Cerebellar nuclear complex (tissue), 1 donor: ENCODE data around the gene ZNF316.
"Not testable (repeated sequence)": the region's sequence is repeated elsewhere in the genome, so short reads cannot be mapped to it uniquely, and the experiment has no call there.

ENCODE experiments used
- DNase-seq, 2 experiments: peaks; one replicate each; lab custom pipeline; 2025; lab: John Stamatoyannopoulos, UW

The ZNF316 gene

GRCh38 chr7:6647080-6647479, 10.0 kb downstream of the ZNF316 start:
- no peak for DNase-seq

GRCh38 chr7:6647541-6647940, 10.4 kb downstream of the ZNF316 start:
- no peak for DNase-seq

GRCh38 chr7:6648066-6648814, 11.1 kb downstream of the ZNF316 start:
- no peak for DNase-seq

- no peak for DNase-seq
Measured at GRCh38 chr7:6648815-6649104, 11.6 kb downstream of the ZNF316 start.

- no peak for DNase-seq
Measured at GRCh38 chr7:6649241-6649961, 12.3 kb downstream of the ZNF316 start.

GRCh38 chr7:6650086-6650485, 13.0 kb downstream of the ZNF316 start:
- no peak for DNase-seq

- DNase-seq, result no peak
Measured at GRCh38 chr7:6650521-6651011, 13.4 kb downstream of the ZNF316 start.

GRCh38 chr7:6651851-6652445, 14.8 kb downstream of the ZNF316 start:
- no peak for DNase-seq

- DNase-seq, result no peak
Measured at GRCh38 chr7:6652446-6653011, 15.4 kb downstream of the ZNF316 start.

- DNase-seq, result no peak
Measured at GRCh38 chr7:6653071-6654003, 16.2 kb downstream of the ZNF316 start.

GRCh38 chr7:6654113-6654841, 17.2 kb downstream of the ZNF316 start:
- DNase-seq, result no peak

GRCh38 chr7:6654842-6655610, 17.9 kb downstream of the ZNF316 start:
- DNase-seq, result no peak

GRCh38 chr7:6655636-6656385, 18.7 kb downstream of the ZNF316 start:
- no peak for DNase-seq

GRCh38 chr7:6656413-6656812, 19.3 kb downstream of the ZNF316 start:
- DNase-seq, result no peak

GRCh38 chr7:6658618-6659345, 21.7 kb downstream of the ZNF316 start:
- no peak for DNase-seq

GRCh38 chr7:6670851-6671250, 33.7 kb downstream of the ZNF316 start:
- not testable (repeated sequence) for DNase-seq

GRCh38 chr7:6675807-6676405, 38.8 kb downstream of the ZNF316 start:
- DNase-seq, result no peak

- no peak for DNase-seq
Measured at GRCh38 chr7:6680146-6680545, 43.0 kb downstream of the ZNF316 start.
